Renal cortex interstitium (tissue), 11 donors: ENCODE measurements around the gene USP3. TPM values are rescaled to one million over a fixed set of nuclear protein-coding genes. Genes with fewer than 3 reads are reported as not detected.
A peak's percentile ranks its signal among the peaks of the same experiment; 100 is the strongest.
"Not testable (repeated sequence)": the region's sequence is repeated elsewhere in the genome, so short reads cannot be mapped to it uniquely, and the experiment has no call there.

Source experiments
- DNase-seq, 11 donors: peaks; one replicate each; pipeline ENCODE4 v3.0.0-alpha.2; 2013; ENCODE audit warnings: low read depth in 9 of 11, low spot score in 4 of 11; ENCODE audit errors: extremely low read depth in 1 of 11
- polyA plus RNA-seq, 3 donors: library from polyadenylated mRNA; unstranded; fragments of 120-200 nt; gene quantifications; one replicate each; pipeline ENCODE4 v1.2.1, GENCODE V29; 2013; ENCODE audit not compliant: insufficient read length in 3 of 3

USP3 gene
- polyA plus RNA-seq, 3 donors = 35.3 to 44.2 (median 39.3) TPM

DNA sequence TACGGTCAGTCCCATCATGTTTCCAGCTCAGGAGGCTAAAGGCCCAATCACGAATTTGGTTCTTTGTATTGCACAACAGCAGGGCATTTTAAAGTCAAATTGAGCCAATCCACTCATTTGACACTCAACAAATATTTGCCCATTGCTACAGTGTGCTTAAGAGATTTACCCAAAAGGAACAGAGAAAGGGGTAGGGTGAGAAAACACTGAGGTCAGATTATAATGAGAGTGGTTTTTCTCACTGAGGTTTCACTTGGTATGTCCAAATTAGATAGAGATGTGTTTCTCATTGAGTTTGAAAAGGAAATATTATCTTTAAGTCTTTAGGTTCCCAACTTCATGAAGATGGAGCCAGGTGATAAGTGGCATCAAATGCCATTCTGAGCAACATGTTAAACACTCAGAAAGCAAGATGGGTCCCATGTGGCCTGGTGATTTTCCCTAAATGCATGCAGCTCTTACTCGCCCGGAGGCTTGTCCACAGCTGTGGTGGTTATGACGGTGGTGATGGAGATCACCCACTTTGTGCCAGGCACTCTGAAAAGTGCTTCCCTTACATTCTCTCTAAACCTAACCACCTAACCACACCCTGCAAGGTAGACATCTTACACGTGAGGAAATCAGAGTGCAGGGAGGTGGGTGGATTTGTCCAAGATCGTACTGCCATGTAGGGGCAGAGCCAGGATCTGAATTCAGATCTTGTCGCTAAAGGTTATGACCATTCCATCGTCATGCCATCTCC, 31.2 kb upstream of the USP3 start:
- DNase-seq = no peak

DNA sequence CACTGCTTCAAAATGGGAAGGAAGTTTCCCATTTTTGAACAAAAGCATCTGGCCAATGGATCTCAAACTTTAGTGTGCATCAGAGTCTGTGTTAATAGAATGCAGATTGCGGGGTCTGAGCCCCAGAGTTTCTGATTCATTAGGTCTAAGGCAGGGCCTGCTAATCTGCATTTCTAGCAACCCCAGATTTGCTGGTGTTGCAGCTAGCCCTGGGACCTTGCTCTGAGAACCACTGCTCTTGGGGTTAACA, 30.7 kb upstream of the USP3 start:
- no peak for DNase-seq

GRCh38 chr15:63473999-63474809, 30.2 kb upstream of the USP3 start:
- DNase-seq = peak in 6 of 11 donors; percentile 33 to 75 (median 59)

GRCh38 chr15:63474810-63475316, 29.5 kb upstream of the USP3 start:
- peak in 8 of 11 donors; percentile 33 to 81 (median 62) for DNase-seq

DNA sequence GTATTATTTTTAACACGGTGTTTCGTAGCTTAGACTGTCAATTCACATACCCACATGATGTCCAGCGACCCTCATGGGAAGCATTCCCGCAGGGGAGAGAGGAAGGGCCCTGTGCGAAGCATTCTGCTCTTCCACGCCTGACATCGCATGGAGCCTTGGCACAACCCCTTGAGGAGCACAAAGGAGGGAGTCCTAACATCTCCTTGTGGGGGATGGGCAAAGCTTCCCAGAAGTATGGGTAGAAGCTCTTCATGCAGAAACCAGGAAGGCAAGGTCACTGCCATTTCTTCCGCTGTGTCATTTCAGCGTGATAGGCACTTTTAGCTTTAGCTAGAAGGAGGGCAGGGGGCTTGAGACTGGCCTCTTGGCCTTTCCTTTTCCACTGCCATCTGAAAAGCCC, 28.7 kb upstream of the USP3 start:
- no peak for DNase-seq

DNA sequence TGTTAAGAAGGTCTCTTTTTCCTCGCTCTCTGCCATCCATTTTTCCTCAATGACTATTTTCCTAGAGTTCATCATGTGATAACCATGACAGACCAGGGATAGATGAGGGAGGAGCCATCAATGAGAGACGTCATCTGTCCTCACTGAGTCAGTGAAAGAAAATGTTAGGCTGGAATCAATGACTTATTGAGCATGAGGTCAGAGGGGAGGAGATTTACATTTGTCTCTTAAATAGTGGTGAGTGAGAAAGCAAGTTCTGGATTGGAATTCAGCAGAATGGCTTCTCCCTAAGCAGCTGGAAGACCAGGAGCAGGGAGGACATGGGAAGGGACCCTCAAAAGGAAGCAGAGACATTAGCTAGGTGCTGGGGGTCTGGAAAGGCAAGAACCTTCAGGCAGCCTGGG, 28.2 kb upstream of the USP3 start:
- DNase-seq = peak in 5 of 11 donors; percentile 47 to 64 (median 58)

DNA sequence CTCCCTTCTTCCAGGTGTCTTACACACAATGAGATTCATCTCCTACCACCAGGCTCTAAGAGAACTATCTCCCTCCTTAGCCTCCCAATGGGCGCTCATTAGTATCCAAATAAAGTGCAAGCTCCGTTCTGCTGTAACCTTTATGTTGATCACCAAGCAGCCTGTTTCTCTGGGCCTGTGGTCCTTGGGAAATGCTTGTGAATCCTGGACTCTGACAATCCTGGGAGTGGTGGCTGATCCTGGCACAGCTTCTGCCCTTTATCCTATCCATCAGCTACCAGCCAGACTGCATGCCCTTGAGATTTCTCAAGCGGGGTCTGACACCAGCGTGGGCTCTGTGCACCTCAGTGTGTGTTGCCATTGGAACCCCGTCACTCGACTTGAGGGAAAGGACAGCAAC, 26.1 kb upstream of the USP3 start:
- no peak for DNase-seq

GRCh38 chr15:63480441-63480821, 24.0 kb upstream of the USP3 start:
- DNase-seq = no peak

DNA sequence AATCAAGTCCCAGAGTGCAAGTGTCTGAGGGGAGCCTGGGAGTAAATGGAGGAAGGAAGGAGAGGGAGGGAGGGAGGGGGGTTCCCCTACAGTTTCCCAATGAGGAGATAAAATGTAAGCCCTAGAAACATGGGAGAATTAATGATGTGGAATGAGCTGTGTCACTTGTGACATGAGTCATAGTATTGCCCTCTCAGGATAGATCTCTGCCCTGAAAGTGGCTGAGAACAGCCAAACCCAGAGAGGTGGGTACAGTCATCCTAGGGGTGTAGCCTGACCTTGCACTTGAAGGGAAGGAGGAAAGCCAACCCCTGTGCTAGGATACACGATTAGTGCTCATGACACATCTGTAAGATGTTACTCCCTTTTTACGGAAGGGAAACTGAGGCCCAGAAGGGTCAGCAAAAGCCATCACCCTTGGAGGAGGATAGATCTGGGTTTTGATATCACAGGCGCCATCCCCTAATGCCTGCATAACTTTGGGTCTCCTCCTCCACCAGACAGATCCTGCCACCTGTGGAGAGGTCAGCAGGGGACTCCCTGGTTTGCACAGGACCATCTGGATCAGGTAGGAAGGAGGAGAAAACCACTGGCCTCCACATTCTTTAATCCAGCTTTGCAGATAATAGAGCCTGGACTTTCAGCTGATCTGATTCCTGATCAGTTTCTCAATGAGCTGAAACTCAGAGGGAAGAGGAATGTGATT, 23.1 kb upstream of the USP3 start:
- no peak for DNase-seq

- no peak for DNase-seq
Measured at GRCh38 chr15:63482874-63483323, 21.5 kb upstream of the USP3 start.

GRCh38 chr15:63483521-63484371, 20.6 kb upstream of the USP3 start:
- no peak for DNase-seq

GRCh38 chr15:63484433-63485186, 19.8 kb upstream of the USP3 start:
- no peak for DNase-seq

GRCh38 chr15:63487076-63487757, 17.2 kb upstream of the USP3 start:
- peak in 2 of 11 donors; percentile 64 to 72 for DNase-seq

GRCh38 chr15:63487758-63488397, 16.5 kb upstream of the USP3 start:
- not testable (repeated sequence) for DNase-seq

- DNase-seq = no peak
Measured at GRCh38 chr15:63488398-63488960, 15.9 kb upstream of the USP3 start.

GRCh38 chr15:63489352-63489751, 15.0 kb upstream of the USP3 start:
- DNase-seq = no peak
